ENCODE measurements around the gene EPB41L4B.

The EPB41L4B gene

GRCh38 chr9:109161471-109161870, 159.4 kb downstream of the EPB41L4B start:
- H3K9me3 ChIP-seq (ENCODE audit: insufficient read depth, low read depth, low read length) = no peaks in the 10 kb centered on the region
- H3K27me3 ChIP-seq (ENCODE audit: insufficient read depth, low read length, poor library complexity, severe bottlenecking) = no peaks in the 10 kb centered on the region
- no peaks in the 10 kb centered on the region for H3K79me2 ChIP-seq (ENCODE audit: insufficient read depth, low read length)
- H3K4me2 ChIP-seq (ENCODE audit: low read depth, low read length, poor library complexity, severe bottlenecking) = no peak overlapping the region
- H2AFZ ChIP-seq (ENCODE audit: low read length) = no peak overlapping the region
- no peak overlapping the region for H3K9ac ChIP-seq (ENCODE audit: low read depth, low read length, poor library complexity, severe bottlenecking)
- H3K4me1 ChIP-seq (ENCODE audit: insufficient read depth, low read length, poor library complexity, severe bottlenecking) = no peaks in the 10 kb centered on the region
- no peaks in the 10 kb centered on the region for H3K36me3 ChIP-seq (ENCODE audit: insufficient read depth, low read length)
- no peaks in the 10 kb centered on the region for H4K20me1 ChIP-seq (ENCODE audit: insufficient read depth, low read length, poor library complexity, severe bottlenecking)
- H3K9me2 ChIP-seq (replicated peaks; ENCODE audit: low read depth, low read length) = no peaks in the 10 kb centered on the region
- H3K4me3 ChIP-seq (ENCODE audit: low read length, poor library complexity, severe bottlenecking) = no peak overlapping the region
- no peaks in the 10 kb centered on the region for H3F3A ChIP-seq (ENCODE audit: low read depth)
- TF ChIP-seq CTCF (conservative IDR thresholded peaks at IDR 0.05; ENCODE audit: low read length) (no peak), EZH2phosphoT487 (IDR thresholded peaks at IDR 0.05; ENCODE audit: borderline replicate concordance) (no peak)

- no peaks in the 10 kb centered on the region for H3K79me2 ChIP-seq (ENCODE audit: insufficient read depth, low read length)
- no peaks in the 10 kb centered on the region for H3F3A ChIP-seq (ENCODE audit: low read depth)
- no peaks in the 10 kb centered on the region for H3K36me3 ChIP-seq (ENCODE audit: insufficient read depth, low read length)
- no peaks in the 10 kb centered on the region for H4K20me1 ChIP-seq (ENCODE audit: insufficient read depth, low read length, poor library complexity, severe bottlenecking)
- no peaks in the 10 kb centered on the region for H3K9me3 ChIP-seq (ENCODE audit: insufficient read depth, low read depth, low read length)
- no peak overlapping the region for H3K9ac ChIP-seq (ENCODE audit: low read depth, low read length, poor library complexity, severe bottlenecking)
- no peaks in the 10 kb centered on the region for H3K27me3 ChIP-seq (ENCODE audit: insufficient read depth, low read length, poor library complexity, severe bottlenecking)
- no peaks in the 10 kb centered on the region for H3K9me2 ChIP-seq (replicated peaks; ENCODE audit: low read depth, low read length)
- H3K4me3 ChIP-seq (ENCODE audit: low read length, poor library complexity, severe bottlenecking) = no peak overlapping the region
- H2AFZ ChIP-seq (ENCODE audit: low read length) = no peak overlapping the region
- no peak for TF ChIP-seq EZH2phosphoT487 (IDR thresholded peaks at IDR 0.05; ENCODE audit: borderline replicate concordance)
- H3K4me2 ChIP-seq (ENCODE audit: low read depth, low read length, poor library complexity, severe bottlenecking) = no peak overlapping the region
- no peaks in the 10 kb centered on the region for H3K4me1 ChIP-seq (ENCODE audit: insufficient read depth, low read length, poor library complexity, severe bottlenecking)
Observed at GRCh38 chr9:109159583-109159982, 161.3 kb downstream of the EPB41L4B start.

- H3F3A ChIP-seq (ENCODE audit: low read depth) = no peaks in the 10 kb centered on the region
Observed at GRCh38 chr9:109158651-109159050, 162.2 kb downstream of the EPB41L4B start.

More at GRCh38 chr9:109158651-109159050, 162.2 kb downstream of the EPB41L4B start:
- Histone ChIP-seq H4K20me1 (ENCODE audit: insufficient read depth, low read length, poor library complexity, severe bottlenecking) (no peaks in the 10 kb centered on the region), H2AFZ (ENCODE audit: low read length) (no peak overlapping the region), H3K36me3 (ENCODE audit: insufficient read depth, low read length) (no peaks in the 10 kb centered on the region), H3K9ac (ENCODE audit: low read depth, low read length, poor library complexity, severe bottlenecking) (no peak overlapping the region), H3K4me2 (ENCODE audit: low read depth, low read length, poor library complexity, severe bottlenecking) (no peak overlapping the region), H3K4me1 (ENCODE audit: insufficient read depth, low read length, poor library complexity, severe bottlenecking) (no peaks in the 10 kb centered on the region), H3K27me3 (ENCODE audit: insufficient read depth, low read length, poor library complexity, severe bottlenecking) (no peaks in the 10 kb centered on the region), H3K4me3 (ENCODE audit: low read length, poor library complexity, severe bottlenecking) (no peak overlapping the region), H3K9me3 (ENCODE audit: insufficient read depth, low read depth, low read length) (no peaks in the 10 kb centered on the region), H3K9me2 (replicated peaks; ENCODE audit: low read depth, low read length) (no peaks in the 10 kb centered on the region), H3K79me2 (ENCODE audit: insufficient read depth, low read length) (no peaks in the 10 kb centered on the region)
- no peak for TF ChIP-seq EZH2phosphoT487 (IDR thresholded peaks at IDR 0.05; ENCODE audit: borderline replicate concordance)
- no peak for TF ChIP-seq CTCF (conservative IDR thresholded peaks at IDR 0.05; ENCODE audit: low read length)
